Measurements from ENCODE around the gene SNHG17. TPM values are rescaled to one million over a fixed set of nuclear protein-coding genes. Genes with fewer than 3 reads are reported as not detected.

Gene SNHG17
- total RNA-seq, 2 donors from 2014 or later: 8.9 to 38.9 TPM

- Histone ChIP-seq H3K27me3 (replicated peaks; ENCODE audit: insufficient read depth) (no peaks in the 10 kb centered on the region), H3K27ac (no peak overlapping the region), H3K4me3 (no peak overlapping the region), H3K9me3 (no peaks in the 10 kb centered on the region), H3K4me1 (ENCODE audit: control insufficient read depth in 1 of 2, low read depth in 2 of 2) (no peaks in the 10 kb centered on the region), H3K36me3 (no peaks in the 10 kb centered on the region)
- peak; percentile 73 for ATAC-seq (ENCODE audit: insufficient number of reproducible peaks, low FRiP score, low read depth)
- no peak for DNase-seq (ENCODE audit: low spot score)
- TF ChIP-seq CTCF (IDR thresholded peaks at IDR 0.05): no peak
Observed at GRCh38 chr20:38460040-38460623, 25.0 kb upstream of the SNHG17 start.

DNA sequence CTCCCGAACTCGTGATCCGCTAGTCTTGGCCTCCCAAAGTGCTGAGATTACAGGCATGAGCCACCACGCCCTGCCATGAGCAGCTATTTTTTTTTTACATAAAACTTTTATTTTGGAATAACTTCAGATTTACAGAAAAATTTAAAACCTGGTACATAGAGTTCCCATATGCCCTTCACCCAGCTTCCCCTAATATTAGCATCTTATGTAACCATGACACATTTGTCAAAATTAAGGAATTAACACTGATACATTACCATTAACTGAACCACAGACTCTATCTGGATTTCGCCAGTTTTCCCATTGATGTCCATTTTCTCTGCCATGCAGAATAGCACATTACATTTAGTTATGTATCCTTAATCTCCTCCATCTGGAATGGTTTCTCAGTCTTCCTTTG, 23.2 kb upstream of the SNHG17 start:
- no peak overlapping the region for H3K27ac ChIP-seq
- H3K9me3 ChIP-seq: no peaks in the 10 kb centered on the region
- H3K27me3 ChIP-seq (replicated peaks; ENCODE audit: insufficient read depth): no peaks in the 10 kb centered on the region
- no peak for ATAC-seq (ENCODE audit: insufficient number of reproducible peaks, low FRiP score, low read depth)
- TF ChIP-seq CTCF (IDR thresholded peaks at IDR 0.05): no peak
- H3K36me3 ChIP-seq: no peaks in the 10 kb centered on the region
- no peak for DNase-seq (ENCODE audit: low spot score)
- H3K4me3 ChIP-seq: no peak overlapping the region
- no peaks in the 10 kb centered on the region for H3K4me1 ChIP-seq (ENCODE audit: control insufficient read depth in 1 of 2, low read depth in 2 of 2)

- DNase-seq (ENCODE audit: low spot score) (no peak), ATAC-seq (ENCODE audit: insufficient number of reproducible peaks, low FRiP score, low read depth) (no peak)
- TF ChIP-seq CTCF (IDR thresholded peaks at IDR 0.05): no peak
- Histone ChIP-seq H3K9me3 (no peaks in the 10 kb centered on the region), H3K4me3 (no peak overlapping the region), H3K36me3 (peaks cover 8% of the 10 kb centered on the region), H3K27ac (no peak overlapping the region), H3K27me3 (replicated peaks; ENCODE audit: insufficient read depth) (no peaks in the 10 kb centered on the region), H3K4me1 (ENCODE audit: control insufficient read depth in 1 of 2, low read depth in 2 of 2) (no peaks in the 10 kb centered on the region)
Observed at GRCh38 chr20:38454556-38455473, 19.7 kb upstream of the SNHG17 start.

GRCh38 chr20:38453941-38454340, 18.8 kb upstream of the SNHG17 start:
- no peak for ATAC-seq (ENCODE audit: insufficient number of reproducible peaks, low FRiP score, low read depth)
- H3K27me3 ChIP-seq (replicated peaks; ENCODE audit: insufficient read depth): no peaks in the 10 kb centered on the region
- H3K9me3 ChIP-seq: no peaks in the 10 kb centered on the region
- no peak for DNase-seq (ENCODE audit: low spot score)
- no peak for TF ChIP-seq CTCF (IDR thresholded peaks at IDR 0.05)
- no peaks in the 10 kb centered on the region for H3K4me1 ChIP-seq (ENCODE audit: control insufficient read depth in 1 of 2, low read depth in 2 of 2)
- H3K36me3 ChIP-seq: peaks cover 12% of the 10 kb centered on the region
- no peak overlapping the region for H3K4me3 ChIP-seq
- no peak overlapping the region for H3K27ac ChIP-seq

DNA sequence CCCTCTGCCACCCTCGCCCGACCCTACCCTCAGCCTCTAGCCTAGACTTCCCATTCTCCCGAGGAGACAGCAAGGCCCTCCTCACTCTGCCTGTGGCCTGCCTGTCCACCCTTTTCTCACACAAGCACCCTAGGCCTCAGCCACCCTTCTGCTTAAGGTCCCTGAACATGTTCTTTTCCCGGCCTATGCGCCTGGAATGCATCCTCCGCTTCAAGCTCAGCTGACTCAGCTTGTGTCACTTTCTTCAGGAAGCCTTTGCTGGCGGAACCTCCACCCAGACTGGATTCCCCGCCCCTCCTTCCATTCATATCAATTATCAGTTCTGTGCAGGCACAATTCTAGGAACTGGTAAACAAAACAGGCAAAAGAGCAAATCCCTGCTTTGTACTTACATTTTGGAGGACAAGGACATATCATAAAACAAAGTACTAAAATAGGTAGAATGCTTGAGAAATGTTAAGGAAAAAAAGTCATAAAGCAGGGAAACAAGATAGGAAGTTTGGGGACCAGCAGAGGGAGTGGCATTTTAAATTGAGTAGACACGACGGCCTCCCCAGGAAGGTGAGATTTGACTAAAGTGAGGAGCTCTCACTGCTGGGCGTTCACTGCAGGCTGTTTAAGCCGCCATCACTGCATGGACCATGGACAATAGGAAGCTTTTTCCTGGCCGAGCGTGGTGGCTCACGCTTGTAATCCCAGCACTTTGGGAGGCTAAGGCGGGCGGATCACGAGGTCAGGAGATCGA, 17.9 kb upstream of the SNHG17 start:
- no peak for TF ChIP-seq CTCF (IDR thresholded peaks at IDR 0.05)
- Histone ChIP-seq H3K36me3 (peaks cover 12% of the 10 kb centered on the region), H3K27me3 (replicated peaks; ENCODE audit: insufficient read depth) (no peaks in the 10 kb centered on the region), H3K4me3 (no peak overlapping the region), H3K27ac (no peak overlapping the region), H3K9me3 (no peaks in the 10 kb centered on the region), H3K4me1 (ENCODE audit: control insufficient read depth in 1 of 2, low read depth in 2 of 2) (no peaks in the 10 kb centered on the region)
- ATAC-seq (ENCODE audit: insufficient number of reproducible peaks, low FRiP score, low read depth) (no peak), DNase-seq (ENCODE audit: low spot score) (no peak)

Measured in thoracic aorta (tissue), 2 donors.